Mesenchymal stem cell (in vitro differentiated cells and primary cell): ENCODE results near the gene DRC1.

Experiments used
- DNase-seq: peaks from one replicate; pipeline ENCODE4 v3.0.0-alpha.2; 2013
- H2AFZ ChIP-seq: one replicate; pipeline ENCODE4 v1.6.1; 2013; ENCODE audit warnings: low read depth, mild to moderate bottlenecking, control low read depth, inconsistent platforms, low read length, moderate library complexity
- H2AK5ac ChIP-seq: 2 replicates; pipeline ENCODE4 v1.6.1; 2013; ENCODE audit warnings: low read length, moderate library complexity, mild to moderate bottlenecking, inconsistent platforms; ENCODE audit not compliant: severe bottlenecking
- H2BK120ac ChIP-seq: one replicate; pipeline ENCODE4 v1.6.1; 2013; ENCODE audit warnings: low read depth, mild to moderate bottlenecking, inconsistent platforms, low read length, moderate library complexity
- H2BK12ac ChIP-seq, 2 experiments: one replicate each; pipeline ENCODE4 v1.6.1; 2013; ENCODE audit warnings: inconsistent platforms in 2 of 2, low read length in 2 of 2, mild to moderate bottlenecking in 2 of 2, moderate library complexity in 2 of 2, control low read depth in 1 of 2
- H2BK15ac ChIP-seq: one replicate; pipeline ENCODE4 v1.6.1; 2013; ENCODE audit warnings: mild to moderate bottlenecking, low read depth, inconsistent platforms; ENCODE audit not compliant: poor library complexity, severe bottlenecking
- H2BK5ac ChIP-seq: 2 replicates; pipeline ENCODE4 v1.6.1; 2013; ENCODE audit warnings: low read depth, mild to moderate bottlenecking, low read length, control low read depth, inconsistent platforms; ENCODE audit not compliant: poor library complexity, severe bottlenecking
- H3K14ac ChIP-seq, 2 experiments: one replicate each; pipeline ENCODE4 v1.6.1; 2013; ENCODE audit warnings: inconsistent platforms in 2 of 2, low read length in 2 of 2, control low read depth in 1 of 2, mild to moderate bottlenecking in 1 of 2, moderate library complexity in 1 of 2
- H3K18ac ChIP-seq, 2 experiments: one replicate each; pipeline ENCODE4 v1.6.1; 2013; ENCODE audit warnings: inconsistent platforms in 2 of 2, low read length in 2 of 2, control low read depth in 1 of 2, low read depth in 1 of 2, mild to moderate bottlenecking in 1 of 2
- H3K23ac ChIP-seq, 2 experiments: one replicate each; pipeline ENCODE4 v1.6.1; 2013; ENCODE audit warnings: inconsistent platforms in 2 of 2, low read length in 2 of 2, mild to moderate bottlenecking in 2 of 2, moderate library complexity in 2 of 2, control low read depth in 1 of 2
- H3K27ac ChIP-seq: 2 replicates; pipeline ENCODE4 v1.5.1; 2013; ENCODE audit warnings: mild to moderate bottlenecking, moderate library complexity, low read length, control low read depth, inconsistent platforms; ENCODE audit not compliant: poor library complexity, severe bottlenecking
- H3K27me3 ChIP-seq, 2 experiments: 2 replicates each; pipeline versions ENCODE4 v1.6.1 to v1.7.0; 2013; ENCODE audit warnings: low read length in 2 of 2, mild to moderate bottlenecking in 2 of 2, moderate library complexity in 2 of 2, control low read depth in 1 of 2, inconsistent platforms in 1 of 2; ENCODE audit not compliant: control insufficient read depth in 1 of 2, insufficient read depth in 1 of 2
- H3K36me3 ChIP-seq, 2 experiments: 2 replicates each; pipeline versions ENCODE4 v1.6.1 to v1.7.0; 2013; ENCODE audit warnings: low read length in 2 of 2, control low read depth in 1 of 2, inconsistent platforms in 1 of 2, low read depth in 1 of 2, mild to moderate bottlenecking in 1 of 2; ENCODE audit not compliant: insufficient read depth in 2 of 2, control insufficient read depth in 1 of 2
- H3K4ac ChIP-seq, 2 experiments: one replicate each; pipeline ENCODE4 v1.6.1; 2013; ENCODE audit warnings: inconsistent platforms in 2 of 2, low read length in 2 of 2, mild to moderate bottlenecking in 2 of 2, moderate library complexity in 2 of 2, control low read depth in 1 of 2, low read depth in 1 of 2
- H3K4me1 ChIP-seq: 2 replicates; pipeline ENCODE4 v1.6.1; 2013; ENCODE audit warnings: low read depth, low read length, control low read depth; ENCODE audit not compliant: control insufficient read depth, insufficient read depth
- H3K4me2 ChIP-seq: 2 replicates; pipeline ENCODE4 v1.6.1; 2013; ENCODE audit warnings: low read length, mild to moderate bottlenecking, inconsistent platforms; ENCODE audit not compliant: poor library complexity, severe bottlenecking
- H3K4me3 ChIP-seq, 2 experiments: 2 replicates each; pipeline versions ENCODE4 v1.5.1 to v1.7.0; 2013; ENCODE audit warnings: low read length in 2 of 2, mild to moderate bottlenecking in 2 of 2, control low read depth in 1 of 2, low read depth in 1 of 2; ENCODE audit not compliant: insufficient read depth in 1 of 2
- H3K79me1 ChIP-seq: replicated peaks from 2 replicates; pipeline ENCODE4 v1.6.1; 2013; ENCODE audit warnings: mild to moderate bottlenecking, control low read depth, low read length, inconsistent platforms; ENCODE audit not compliant: poor library complexity, severe bottlenecking
- H3K9ac ChIP-seq: 2 replicates; pipeline ENCODE4 v1.7.0; 2013; ENCODE audit warnings: mild to moderate bottlenecking, low read length, moderate library complexity
- H3K9me3 ChIP-seq: 2 replicates; pipeline ENCODE4 v1.7.0; 2013; ENCODE audit warnings: mild to moderate bottlenecking, low read length; ENCODE audit not compliant: control insufficient read depth
- H4K8ac ChIP-seq: one replicate; pipeline ENCODE4 v1.6.1; 2013; ENCODE audit warnings: inconsistent platforms, mild to moderate bottlenecking, low read length, moderate library complexity
- H4K91ac ChIP-seq: one replicate; pipeline ENCODE4 v1.6.1; 2013; ENCODE audit warnings: mild to moderate bottlenecking, low read length, inconsistent platforms
- WGBS: methylation state at CpG from one replicate; pipeline ENCODE4 v1.1.7; 2013; ENCODE audit warnings: mixed read lengths; 5-methylcytosine and 5-hydroxymethylcytosine counted together

Gene DRC1

GRCh38 chr2:26422947-26423629, 21.4 kb downstream of the DRC1 start:
- peak overlapping the region; percentile 2 for H2BK15ac ChIP-seq
- no peak overlapping the region for H3K27ac ChIP-seq
- H2AK5ac ChIP-seq, result no peak overlapping the region
- no peak overlapping the region for H3K4me3 ChIP-seq
- H3K79me1 ChIP-seq, result no peaks in the 10 kb centered on the region
- H3K4ac ChIP-seq, result no peak overlapping the region
- no peak overlapping the region for H3K4me2 ChIP-seq
- H3K23ac ChIP-seq, result no peak overlapping the region
- no peak overlapping the region for H2BK12ac ChIP-seq
- peaks cover 7 to 9% of the 10 kb centered on the region in 2 experiments for H3K27me3 ChIP-seq
- no peaks in the 10 kb centered on the region for H3K4me1 ChIP-seq
- DNase-seq, result no peak
- H3K9ac ChIP-seq, result no peak overlapping the region
- H4K91ac ChIP-seq, result no peak overlapping the region
- H2BK120ac ChIP-seq, result no peak overlapping the region
- no peaks in the 10 kb centered on the region for H3K9me3 ChIP-seq
- H3K18ac ChIP-seq, result no peak overlapping the region
- 49% methylated on average over 9 of the region's 9 CpGs for WGBS
- H2AFZ ChIP-seq, result no peak overlapping the region
- H4K8ac ChIP-seq, result no peak overlapping the region
- no peak overlapping the region for H3K14ac ChIP-seq
- no peaks in the 10 kb centered on the region for H3K36me3 ChIP-seq
- H2BK5ac ChIP-seq, result no peak overlapping the region

- no peak overlapping the region for H2BK15ac ChIP-seq
- no peak overlapping the region for H3K4me3 ChIP-seq
- no peak overlapping the region for H3K9ac ChIP-seq
Observed at GRCh38 chr2:26423750-26424149, 22.0 kb downstream of the DRC1 start.

GRCh38 chr2:26424221-26424620, 22.5 kb downstream of the DRC1 start:
- no peak overlapping the region for H3K27ac ChIP-seq
- H2AFZ ChIP-seq, result no peak overlapping the region
- 70% methylated on average over 3 of the region's 3 CpGs for WGBS

More at GRCh38 chr2:26423750-26424149, 22.0 kb downstream of the DRC1 start:
- Histone ChIP-seq H3K18ac (no peak overlapping the region), H2AK5ac (no peak overlapping the region), H3K27me3 (peaks cover 7 to 8% of the 10 kb centered on the region in 2 experiments), H3K79me1 (no peaks in the 10 kb centered on the region), H3K4ac (no peak overlapping the region), H3K23ac (no peak overlapping the region), H2BK120ac (no peak overlapping the region), H3K27ac (no peak overlapping the region), H3K4me2 (no peak overlapping the region), H4K8ac (no peak overlapping the region), H3K4me1 (no peaks in the 10 kb centered on the region), H3K14ac (no peak overlapping the region), H2BK5ac (no peak overlapping the region), H2BK12ac (no peak overlapping the region), H2AFZ (no peak overlapping the region), H4K91ac (no peak overlapping the region), H3K9me3 (no peaks in the 10 kb centered on the region), H3K36me3 (no peaks in the 10 kb centered on the region)
- DNase-seq, result no peak
- WGBS, result 92% methylated on average over 9 of the region's 9 CpGs

GRCh38 chr2:26428846-26429245, 27.1 kb downstream of the DRC1 start:
- H3K4ac ChIP-seq, result no peak overlapping the region
- no peak overlapping the region for H2BK15ac ChIP-seq
- no peak for DNase-seq
- H2AK5ac ChIP-seq, result no peak overlapping the region
- no peaks in the 10 kb centered on the region for H3K9me3 ChIP-seq
- H3K14ac ChIP-seq, result no peak overlapping the region
- H2BK12ac ChIP-seq, result no peak overlapping the region
- H2AFZ ChIP-seq, result no peak overlapping the region
- H3K18ac ChIP-seq, result no peak overlapping the region
- no peak overlapping the region for H3K4me3 ChIP-seq
- H4K8ac ChIP-seq, result no peak overlapping the region
- no peak overlapping the region for H3K27ac ChIP-seq
- H3K9ac ChIP-seq, result no peak overlapping the region
- no peaks in the 10 kb centered on the region for H3K79me1 ChIP-seq
- no peaks in the 10 kb centered on the region for H3K4me1 ChIP-seq
- H3K23ac ChIP-seq, result no peak overlapping the region
- H2BK120ac ChIP-seq, result no peak overlapping the region
- peaks cover 0 to 8% of the 10 kb centered on the region in 2 experiments for H3K27me3 ChIP-seq
- H2BK5ac ChIP-seq, result no peak overlapping the region
- no peaks in the 10 kb centered on the region for H3K36me3 ChIP-seq
- H3K4me2 ChIP-seq, result no peak overlapping the region
- WGBS, result 90% methylated on average over 2 of the region's 2 CpGs
- H4K91ac ChIP-seq, result no peak overlapping the region

More at GRCh38 chr2:26424221-26424620, 22.5 kb downstream of the DRC1 start:
- no peaks in the 10 kb centered on the region for H3K79me1 ChIP-seq
- H4K8ac ChIP-seq, result no peak overlapping the region
- H2BK15ac ChIP-seq, result no peak overlapping the region
- H2AK5ac ChIP-seq, result no peak overlapping the region
- no peak overlapping the region for H3K4me2 ChIP-seq
- DNase-seq, result no peak
- H3K4me1 ChIP-seq, result no peaks in the 10 kb centered on the region
- H3K9ac ChIP-seq, result no peak overlapping the region
- H3K14ac ChIP-seq, result no peak overlapping the region
- no peak overlapping the region for H4K91ac ChIP-seq
- no peak overlapping the region for H3K4me3 ChIP-seq
- no peaks in the 10 kb centered on the region for H3K36me3 ChIP-seq
- no peak overlapping the region for H3K23ac ChIP-seq
- H3K9me3 ChIP-seq, result no peaks in the 10 kb centered on the region
- H3K27me3 ChIP-seq, result peaks cover 7 to 8% of the 10 kb centered on the region in 2 experiments
- H2BK120ac ChIP-seq, result no peak overlapping the region
- H2BK5ac ChIP-seq, result no peak overlapping the region
- no peak overlapping the region for H3K18ac ChIP-seq
- H3K4ac ChIP-seq, result no peak overlapping the region
- no peak overlapping the region for H2BK12ac ChIP-seq
